GM18870 (cell line): Measurements from ENCODE around the gene NXPE1.

Source experiments
- ATAC-seq: cut with Tn5 transposase; IDR thresholded peaks from one replicate; pipeline ENCODE4 v1.9.1; 2021; ENCODE audit warnings: moderate library complexity; ENCODE audit not compliant: unreplicated experiment

NXPE1 gene

GRCh38 chr11:114563077-114563476 is 3.4 kb upstream of the NXPE1 start:
- no peak for ATAC-seq

- ATAC-seq: no peak
Measured at GRCh38 chr11:114562166-114562916, 2.7 kb upstream of the NXPE1 start.

GRCh38 chr11:114556135-114556534 is 3.5 kb downstream of the NXPE1 start:
- ATAC-seq: no peak

GRCh38 chr11:114553642-114554041 is 6.0 kb downstream of the NXPE1 start:
- no peak for ATAC-seq

- no peak for ATAC-seq
Measured at GRCh38 chr11:114551060-114551459, 8.6 kb downstream of the NXPE1 start.

GRCh38 chr11:114525682-114526081 is 34.0 kb downstream of the NXPE1 start:
- no peak for ATAC-seq

GRCh38 chr11:114524122-114524521 is 35.6 kb downstream of the NXPE1 start:
- no peak for ATAC-seq

GRCh38 chr11:114522818-114523217 is 36.9 kb downstream of the NXPE1 start:
- no peak for ATAC-seq

- no peak for ATAC-seq
Measured at GRCh38 chr11:114511538-114511937, 48.1 kb downstream of the NXPE1 start.

GRCh38 chr11:114511079-114511478 is 48.6 kb downstream of the NXPE1 start:
- ATAC-seq: no peak

GRCh38 chr11:114501901-114502300 is 57.8 kb downstream of the NXPE1 start:
- ATAC-seq: no peak

- ATAC-seq: no peak
Measured at GRCh38 chr11:114499756-114500155, 59.9 kb downstream of the NXPE1 start.

- ATAC-seq: no peak
Measured at GRCh38 chr11:114496915-114497314, 62.8 kb downstream of the NXPE1 start.

GRCh38 chr11:114483929-114484328 is 75.8 kb downstream of the NXPE1 start:
- ATAC-seq: no peak

GRCh38 chr11:114482114-114482513 is 77.6 kb downstream of the NXPE1 start:
- ATAC-seq: no peak

- no peak for ATAC-seq
Measured at GRCh38 chr11:114479331-114479730, 80.3 kb downstream of the NXPE1 start.

- ATAC-seq: no peak
Measured at GRCh38 chr11:114478768-114479167, 80.9 kb downstream of the NXPE1 start.

- ATAC-seq: no peak
Measured at GRCh38 chr11:114478001-114478410, 81.7 kb downstream of the NXPE1 start.

- no peak for ATAC-seq
Measured at GRCh38 chr11:114472661-114473060, 87.0 kb downstream of the NXPE1 start.
